Inferior parietal cortex (tissue), 1 donor: ENCODE measurements around the gene UCKL1.
"Not testable (repeated sequence)": the region's sequence is repeated elsewhere in the genome, so short reads cannot be mapped to it uniquely, and the experiment has no call there.

Source experiments
- DNase-seq: peaks from one replicate; pipeline ENCODE4 v3.0.0-alpha.2; 2016; ENCODE audit errors: extremely low spot score

UCKL1 gene

GRCh38 chr20:63942969-63943807 is 13.0 kb downstream of the UCKL1 start:
- DNase-seq: no peak

- DNase-seq: no peak
Measured at GRCh38 chr20:63942250-63942951, 13.8 kb downstream of the UCKL1 start.

- DNase-seq: no peak
Measured at GRCh38 chr20:63941282-63942081, 14.7 kb downstream of the UCKL1 start.

- DNase-seq: no peak
Measured at GRCh38 chr20:63940472-63941266, 15.5 kb downstream of the UCKL1 start.

DNA sequence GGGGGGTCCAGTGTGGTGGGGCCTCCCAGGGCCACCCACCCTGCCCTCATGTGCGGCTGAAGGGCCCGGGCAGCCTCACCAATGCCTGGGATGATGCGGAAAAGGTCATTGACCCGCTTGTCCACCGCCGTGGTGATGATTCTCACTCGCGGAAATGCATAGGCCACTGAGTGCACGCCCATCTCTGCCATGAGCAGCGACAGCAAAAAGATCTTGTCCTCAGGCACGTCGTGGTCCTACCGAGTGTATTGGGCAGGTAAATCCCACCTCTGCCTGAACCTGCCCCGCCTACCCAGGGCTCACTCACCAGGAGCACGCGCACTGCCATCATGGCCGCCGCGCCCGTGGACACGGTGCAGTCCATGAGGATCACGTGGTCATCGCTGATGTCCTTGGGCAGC is 16.1 kb downstream of the UCKL1 start:
- DNase-seq: no peak

- DNase-seq: no peak
Measured at GRCh38 chr20:63939061-63939935, 16.9 kb downstream of the UCKL1 start.

- DNase-seq: no peak
Measured at GRCh38 chr20:63937596-63937995, 18.6 kb downstream of the UCKL1 start.

- no peak for DNase-seq
Measured at GRCh38 chr20:63935447-63935846, 20.8 kb downstream of the UCKL1 start.

DNA sequence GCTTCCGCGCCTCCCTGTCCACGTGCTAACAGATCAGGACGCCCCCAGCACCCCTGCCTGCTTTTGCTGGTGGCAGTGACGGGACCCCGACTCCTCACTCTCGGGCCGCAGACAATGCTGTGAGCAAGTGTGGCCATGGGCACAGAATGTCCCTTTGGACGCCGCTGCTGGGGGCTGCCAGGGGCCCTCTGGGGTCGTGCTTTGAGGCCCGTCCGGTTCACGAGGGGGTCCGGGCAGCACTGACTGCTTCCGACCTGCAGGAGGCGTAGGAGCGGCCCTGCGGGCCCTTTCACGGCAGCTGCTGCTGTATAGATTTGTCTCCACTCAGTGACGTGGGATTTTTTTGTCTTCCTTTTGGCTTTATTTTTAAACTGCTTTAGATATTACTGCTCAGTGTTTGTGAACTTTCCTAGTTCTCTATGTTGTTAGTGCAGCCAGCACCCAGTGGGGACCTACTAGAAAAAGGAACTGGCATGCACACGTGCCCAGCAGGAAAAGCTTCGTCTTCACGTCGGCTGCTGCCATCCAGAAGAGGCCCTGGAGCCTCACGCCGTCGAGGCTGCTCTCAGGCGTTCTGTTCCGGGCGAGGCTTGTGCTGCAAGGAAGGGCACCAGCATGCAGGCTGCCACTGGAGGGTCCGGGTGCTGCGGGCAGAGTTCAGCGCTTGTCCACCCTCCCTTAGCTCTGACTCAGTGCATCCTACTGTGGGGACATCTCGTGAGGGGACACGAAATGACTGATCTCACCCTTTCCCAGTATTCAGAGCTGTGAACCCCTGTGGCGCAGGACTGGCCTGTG is 21.7 kb downstream of the UCKL1 start:
- DNase-seq: no peak

DNA sequence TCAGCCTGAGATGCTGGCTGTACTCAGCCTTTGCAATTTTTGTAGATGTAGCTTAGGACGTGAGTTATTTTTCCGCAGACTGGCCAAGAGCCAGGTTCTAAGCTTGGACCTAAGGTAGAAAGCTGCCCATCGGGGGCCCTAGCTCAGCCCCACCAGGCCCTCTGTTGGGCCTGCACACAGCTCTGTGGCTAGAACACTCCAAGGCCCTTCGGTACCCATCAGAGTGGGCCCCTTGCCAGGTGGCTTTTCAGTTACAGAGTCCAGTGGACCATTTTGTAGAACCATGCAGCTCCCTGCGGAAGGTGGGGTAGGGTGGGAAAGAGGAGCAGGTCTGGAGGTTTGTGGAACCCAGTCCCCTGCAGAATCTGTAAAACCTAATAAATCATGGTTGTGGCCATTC is 22.6 kb downstream of the UCKL1 start:
- DNase-seq: no peak

DNA sequence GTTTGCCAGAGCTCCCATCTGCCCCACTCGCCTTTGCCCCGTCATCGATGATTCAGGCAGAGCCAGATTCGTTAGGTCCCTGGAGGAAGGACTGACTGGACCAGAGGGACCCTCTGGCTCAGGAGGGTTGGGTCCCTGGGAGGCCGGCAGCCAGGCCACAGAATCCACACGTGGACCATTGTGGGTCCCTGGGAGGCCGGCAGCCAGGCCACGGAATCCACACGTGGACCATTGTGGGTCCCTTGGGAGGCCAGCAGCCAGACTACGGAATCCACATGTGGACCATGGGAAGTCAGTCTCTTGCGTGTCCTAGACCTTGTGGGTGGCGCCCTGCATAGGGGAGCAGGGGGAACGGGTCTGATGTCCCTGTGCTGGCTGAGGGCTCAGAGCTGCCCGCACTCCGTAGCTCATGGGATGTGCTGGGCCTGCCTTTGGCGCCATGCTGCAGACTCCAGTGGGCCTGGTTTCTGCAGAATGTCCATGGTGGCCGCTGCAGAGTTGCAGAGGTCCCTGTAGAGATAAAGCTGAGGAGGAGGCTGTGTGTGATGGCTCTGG is 23.5 kb downstream of the UCKL1 start:
- no peak for DNase-seq

- DNase-seq: no peak
Measured at GRCh38 chr20:63931735-63932134, 24.5 kb downstream of the UCKL1 start.

DNA sequence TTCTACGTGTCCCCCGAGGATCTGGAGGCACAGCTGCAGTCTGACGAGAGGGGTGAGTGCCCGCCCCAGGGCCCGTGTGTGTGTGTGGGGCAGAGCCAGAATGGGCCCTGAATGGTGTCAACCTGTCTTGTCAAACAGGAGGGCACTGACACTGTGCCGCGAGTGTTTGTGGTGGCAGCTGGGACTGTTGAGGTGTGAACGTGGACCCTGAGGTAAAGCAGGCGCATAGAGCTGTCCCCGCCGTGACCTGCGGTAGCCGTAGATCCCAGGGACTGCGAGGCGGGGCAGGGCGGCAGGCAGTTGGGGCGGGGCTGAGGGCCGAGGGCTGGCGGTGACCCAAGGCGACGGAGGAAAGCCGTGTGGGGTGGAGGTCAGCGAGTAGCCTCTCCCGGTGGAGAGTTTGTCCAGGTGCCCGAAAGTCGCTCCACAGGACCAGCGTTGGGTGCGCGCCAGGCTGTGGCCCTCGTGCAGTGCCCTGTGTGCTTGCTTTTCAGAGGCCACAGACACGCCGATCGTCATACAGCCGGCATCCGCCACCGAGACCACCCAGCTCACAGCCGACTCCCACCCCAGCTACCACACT is 25.2 kb downstream of the UCKL1 start:
- no peak for DNase-seq

GRCh38 chr20:63929473-63929883 is 26.7 kb downstream of the UCKL1 start:
- not testable (repeated sequence) for DNase-seq

- no peak for DNase-seq
Measured at GRCh38 chr20:63929071-63929470, 27.1 kb downstream of the UCKL1 start.

GRCh38 chr20:63926298-63926697 is 29.9 kb downstream of the UCKL1 start:
- no peak for DNase-seq

- no peak for DNase-seq
Measured at GRCh38 chr20:63924241-63924640, 32.0 kb downstream of the UCKL1 start.

GRCh38 chr20:63923651-63924050 is 32.6 kb downstream of the UCKL1 start:
- DNase-seq: no peak

DNA sequence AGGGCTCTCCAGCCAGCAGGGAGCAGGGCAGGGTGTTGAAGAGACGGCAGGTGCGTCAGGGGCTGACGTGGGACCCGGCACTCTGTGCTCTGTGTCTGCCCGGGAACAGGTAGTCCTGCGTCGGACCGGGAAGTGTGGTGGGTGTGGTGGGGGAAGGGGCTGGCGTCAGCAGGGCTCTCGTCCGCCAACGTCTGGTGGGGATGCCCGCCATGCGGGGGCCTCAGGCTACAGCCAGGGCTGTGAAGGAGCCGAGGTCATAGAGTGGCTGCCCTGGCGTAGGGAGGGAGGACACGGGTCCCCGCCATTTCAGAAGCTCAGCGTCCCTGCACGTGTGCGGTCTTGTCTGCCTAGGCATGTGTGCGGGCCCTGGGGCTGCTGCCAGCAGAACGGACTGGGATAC is 36.0 kb downstream of the UCKL1 start:
- no peak for DNase-seq
